Measurements from ENCODE around the gene PCDHGA7. TPM values are rescaled to one million over a fixed set of nuclear protein-coding genes. Genes with fewer than 3 reads are reported as not detected.

PCDHGA7 gene
- polyA plus RNA-seq, 1 of the 3 experiments (the other 2 are of a cell fraction), result 7.8 TPM

DNA sequence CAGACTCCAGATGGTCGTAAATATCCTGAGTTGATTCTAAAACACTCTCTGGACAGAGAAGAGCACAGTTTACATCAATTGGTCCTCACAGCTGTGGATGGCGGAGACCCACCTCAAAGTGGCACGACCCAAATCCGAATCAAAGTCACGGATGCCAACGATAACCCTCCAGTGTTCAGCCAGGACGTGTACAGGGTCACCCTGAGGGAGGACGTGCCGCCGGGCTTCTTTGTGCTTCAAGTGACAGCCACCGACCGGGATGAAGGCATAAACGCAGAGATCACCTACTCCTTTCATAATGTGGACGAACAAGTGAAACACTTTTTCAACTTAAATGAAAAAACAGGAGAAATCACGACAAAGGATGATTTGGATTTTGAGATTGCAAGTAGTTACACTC lies 21.9 kb upstream of the PCDHGA7 start (continued):
- no peak for TF ChIP-seq MAX (IDR thresholded peaks at IDR 0.05; ENCODE audit: low read depth)
- TF ChIP-seq POLR2AphosphoS5 (IDR thresholded peaks at IDR 0.05; ENCODE audit: low read depth, low read length), result no peak
- no peak for TF ChIP-seq GABPA (IDR thresholded peaks at IDR 0.05; ENCODE audit: low read depth)
- TF ChIP-seq FOXM1 (IDR thresholded peaks at IDR 0.05; ENCODE audit: low read depth), result no peak
- TF ChIP-seq EP300 (IDR thresholded peaks at IDR 0.05; ENCODE audit: borderline replicate concordance in 1 of 2, low read depth in 1 of 2, low read length in 1 of 2), result no peak
- no peak for TF ChIP-seq RCOR1 (IDR thresholded peaks at IDR 0.05; ENCODE audit: low read length)

DNA sequence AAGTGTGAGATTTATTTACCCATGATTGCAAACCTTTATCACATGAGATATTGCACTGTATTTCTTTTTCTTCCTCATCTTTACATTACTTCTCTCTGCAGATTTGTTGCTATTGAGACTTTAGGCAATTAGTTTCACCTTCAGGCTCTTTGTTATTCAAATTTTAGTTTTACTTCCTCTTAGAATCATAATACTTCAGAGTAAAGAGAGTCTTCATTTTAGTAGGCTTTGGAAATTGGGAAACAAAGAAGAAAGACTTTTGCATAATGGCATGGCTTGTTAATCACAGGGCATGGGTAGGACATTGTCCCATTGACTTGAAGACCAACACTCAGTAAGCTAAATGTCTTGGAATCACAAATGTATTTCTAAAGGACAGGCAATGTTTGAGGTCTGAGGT lies 19.8 kb upstream of the PCDHGA7 start:
- Histone ChIP-seq H3K4me1 (ENCODE audit: control insufficient read depth in 1 of 2, insufficient read depth in 2 of 2, low read depth in 1 of 2, low read length in 1 of 2) (no peaks in the 10 kb centered on the region), H4K20me1 (ENCODE audit: insufficient read depth) (no peaks in the 10 kb centered on the region), H3F3A (replicated peaks; ENCODE audit: insufficient read depth) (no peaks in the 10 kb centered on the region), H2AFZ (ENCODE audit: low read depth) (no peak overlapping the region), H3K27me3 (ENCODE audit: insufficient read depth) (no peaks in the 10 kb centered on the region), H3K79me2 (ENCODE audit: insufficient read depth) (no peaks in the 10 kb centered on the region), H3K9ac (no peak overlapping the region), H3K36me3 (replicated peaks in 1 of 2; ENCODE audit: control insufficient read depth in 1 of 2, insufficient read depth in 2 of 2, low read length in 1 of 2) (peaks cover 0 to 6% of the 10 kb centered on the region in 2 experiments), H3K9me2 (no peaks in the 10 kb centered on the region), H3K27ac (ENCODE audit: low read depth in 2 of 2, low read length in 1 of 2) (no peak overlapping the region), H3K4me2 (no peak overlapping the region), H3K9me3 (no peaks in the 10 kb centered on the region; the same call in 1 of the 2 replicates), H3K4me3 (ENCODE audit: low read depth in 2 of 2, low read length in 1 of 2) (no peak overlapping the region)
- DNase-seq, result no peak
- TF ChIP-seq, protein P1, sequence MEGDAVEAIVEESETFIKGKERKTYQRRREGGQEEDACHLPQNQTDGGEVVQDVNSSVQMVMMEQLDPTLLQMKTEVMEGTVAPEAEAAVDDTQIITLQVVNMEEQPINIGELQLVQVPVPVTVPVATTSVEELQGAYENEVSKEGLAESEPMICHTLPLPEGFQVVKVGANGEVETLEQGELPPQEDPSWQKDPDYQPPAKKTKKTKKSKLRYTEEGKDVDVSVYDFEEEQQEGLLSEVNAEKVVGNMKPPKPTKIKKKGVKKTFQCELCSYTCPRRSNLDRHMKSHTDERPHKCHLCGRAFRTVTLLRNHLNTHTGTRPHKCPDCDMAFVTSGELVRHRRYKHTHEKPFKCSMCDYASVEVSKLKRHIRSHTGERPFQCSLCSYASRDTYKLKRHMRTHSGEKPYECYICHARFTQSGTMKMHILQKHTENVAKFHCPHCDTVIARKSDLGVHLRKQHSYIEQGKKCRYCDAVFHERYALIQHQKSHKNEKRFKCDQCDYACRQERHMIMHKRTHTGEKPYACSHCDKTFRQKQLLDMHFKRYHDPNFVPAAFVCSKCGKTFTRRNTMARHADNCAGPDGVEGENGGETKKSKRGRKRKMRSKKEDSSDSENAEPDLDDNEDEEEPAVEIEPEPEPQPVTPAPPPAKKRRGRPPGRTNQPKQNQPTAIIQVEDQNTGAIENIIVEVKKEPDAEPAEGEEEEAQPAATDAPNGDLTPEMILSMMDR (IDR thresholded peaks at IDR 0.05), result no peak
- TF ChIP-seq REST (IDR thresholded peaks at IDR 0.05; ENCODE audit: low read depth, low read length) (no peak), GABPA (IDR thresholded peaks at IDR 0.05; ENCODE audit: low read depth) (no peak), TAF1 (IDR thresholded peaks at IDR 0.05; ENCODE audit: borderline replicate concordance, low read depth, low read length) (no peak), JUND (IDR thresholded peaks at IDR 0.05) (no peak), POLR2AphosphoS5 (IDR thresholded peaks at IDR 0.05; ENCODE audit: low read depth, low read length) (no peak), RXRA (IDR thresholded peaks at IDR 0.05; ENCODE audit: borderline replicate concordance, low read depth) (no peak), RFX5 (IDR thresholded peaks at IDR 0.05; ENCODE audit: low read length) (no peak), YY1 (IDR thresholded peaks at IDR 0.05; ENCODE audit: low read depth) (no peak), ELF1 (IDR thresholded peaks at IDR 0.05) (no peak)
- TF ChIP-seq, protein P2, sequence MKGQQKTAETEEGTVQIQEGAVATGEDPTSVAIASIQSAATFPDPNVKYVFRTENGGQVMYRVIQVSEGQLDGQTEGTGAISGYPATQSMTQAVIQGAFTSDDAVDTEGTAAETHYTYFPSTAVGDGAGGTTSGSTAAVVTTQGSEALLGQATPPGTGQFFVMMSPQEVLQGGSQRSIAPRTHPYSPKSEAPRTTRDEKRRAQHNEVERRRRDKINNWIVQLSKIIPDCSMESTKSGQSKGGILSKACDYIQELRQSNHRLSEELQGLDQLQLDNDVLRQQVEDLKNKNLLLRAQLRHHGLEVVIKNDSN (IDR thresholded peaks at IDR 0.05; ENCODE audit: borderline replicate concordance, low read depth), result no peak
- TF ChIP-seq, protein P3, sequence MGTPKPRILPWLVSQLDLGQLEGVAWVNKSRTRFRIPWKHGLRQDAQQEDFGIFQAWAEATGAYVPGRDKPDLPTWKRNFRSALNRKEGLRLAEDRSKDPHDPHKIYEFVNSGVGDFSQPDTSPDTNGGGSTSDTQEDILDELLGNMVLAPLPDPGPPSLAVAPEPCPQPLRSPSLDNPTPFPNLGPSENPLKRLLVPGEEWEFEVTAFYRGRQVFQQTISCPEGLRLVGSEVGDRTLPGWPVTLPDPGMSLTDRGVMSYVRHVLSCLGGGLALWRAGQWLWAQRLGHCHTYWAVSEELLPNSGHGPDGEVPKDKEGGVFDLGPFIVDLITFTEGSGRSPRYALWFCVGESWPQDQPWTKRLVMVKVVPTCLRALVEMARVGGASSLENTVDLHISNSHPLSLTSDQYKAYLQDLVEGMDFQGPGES (IDR thresholded peaks at IDR 0.05; ENCODE audit: low read depth, low read length), result no peak
- POLR2A ChIA-PET, result no interaction called here
- CTCF ChIA-PET, result no interaction called here

Measured in SK-N-SH (cell line).